GM06990 (cell line): ENCODE results near the gene SEC14L1.

ENCODE experiments used
- DNase-seq: peaks from one replicate; pipeline ENCODE4 v3.0.0-alpha.2; 2011; ENCODE audit not compliant: insufficient read length; ENCODE audit errors: extremely low read depth
- H3K27me3 ChIP-seq: replicated peaks from 2 replicates; pipeline ENCODE4 v1.6.0; 2011; ENCODE audit warnings: low read length; ENCODE audit not compliant: control insufficient read depth, insufficient read depth
- H3K36me3 ChIP-seq: 2 replicates; pipeline ENCODE4 v1.5.1; 2011; ENCODE audit warnings: low read length; ENCODE audit not compliant: control insufficient read depth, insufficient read depth
- H3K4me3 ChIP-seq: replicated peaks from 2 replicates; pipeline ENCODE4 v1.5.1; 2011; ENCODE audit warnings: low read depth, mild to moderate bottlenecking, control low read depth, low read length
- TF ChIP-seq, protein P1 (sequence below): IDR thresholded peaks from 2 replicates; pipeline ENCODE4 v1.5.1; 2011; ENCODE audit warnings: low read length, control low read depth, mild to moderate bottlenecking, inconsistent platforms; ENCODE audit not compliant: insufficient read depth, poor library complexity, severe bottlenecking

Gene SEC14L1

DNA sequence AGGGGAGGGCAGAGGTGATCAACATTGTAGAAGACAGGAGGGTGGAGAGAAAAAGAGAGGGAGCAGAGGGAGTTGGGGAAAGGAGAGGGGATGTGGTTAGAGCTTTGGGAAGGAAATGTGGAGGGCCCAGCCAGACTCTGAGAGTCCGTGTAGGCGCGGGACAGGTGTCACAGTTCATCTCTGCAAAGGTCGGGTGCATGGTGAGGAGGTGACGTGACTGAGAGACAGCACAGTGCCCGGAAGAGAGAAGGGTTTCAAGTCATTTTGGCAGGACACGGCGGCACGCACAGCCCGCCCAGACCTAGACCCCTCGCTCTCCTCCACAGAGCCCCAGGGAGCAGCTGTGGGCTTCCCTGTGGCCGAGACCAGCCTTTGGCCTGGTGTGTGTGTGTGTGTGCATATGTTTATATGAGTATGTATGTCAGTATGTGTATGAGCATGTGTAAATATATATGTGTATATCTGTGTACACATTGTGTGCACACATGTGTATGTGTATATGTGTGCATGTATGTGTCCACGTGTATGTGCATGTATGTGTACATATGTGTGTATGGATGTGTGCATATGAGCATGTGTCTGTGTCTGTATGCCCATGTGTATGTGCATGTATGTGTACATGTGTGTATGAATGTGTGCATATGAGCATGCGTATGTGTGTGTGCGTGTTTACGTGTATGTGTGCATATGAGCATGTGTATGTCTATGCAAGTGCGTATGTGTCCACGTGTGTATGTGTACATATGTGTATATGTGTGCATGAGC, 104.6 kb downstream of the SEC14L1 start:
- peak; percentile 74 for DNase-seq
- no peak overlapping the region for H3K4me3 ChIP-seq
- TF ChIP-seq, protein P1, sequence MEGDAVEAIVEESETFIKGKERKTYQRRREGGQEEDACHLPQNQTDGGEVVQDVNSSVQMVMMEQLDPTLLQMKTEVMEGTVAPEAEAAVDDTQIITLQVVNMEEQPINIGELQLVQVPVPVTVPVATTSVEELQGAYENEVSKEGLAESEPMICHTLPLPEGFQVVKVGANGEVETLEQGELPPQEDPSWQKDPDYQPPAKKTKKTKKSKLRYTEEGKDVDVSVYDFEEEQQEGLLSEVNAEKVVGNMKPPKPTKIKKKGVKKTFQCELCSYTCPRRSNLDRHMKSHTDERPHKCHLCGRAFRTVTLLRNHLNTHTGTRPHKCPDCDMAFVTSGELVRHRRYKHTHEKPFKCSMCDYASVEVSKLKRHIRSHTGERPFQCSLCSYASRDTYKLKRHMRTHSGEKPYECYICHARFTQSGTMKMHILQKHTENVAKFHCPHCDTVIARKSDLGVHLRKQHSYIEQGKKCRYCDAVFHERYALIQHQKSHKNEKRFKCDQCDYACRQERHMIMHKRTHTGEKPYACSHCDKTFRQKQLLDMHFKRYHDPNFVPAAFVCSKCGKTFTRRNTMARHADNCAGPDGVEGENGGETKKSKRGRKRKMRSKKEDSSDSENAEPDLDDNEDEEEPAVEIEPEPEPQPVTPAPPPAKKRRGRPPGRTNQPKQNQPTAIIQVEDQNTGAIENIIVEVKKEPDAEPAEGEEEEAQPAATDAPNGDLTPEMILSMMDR, result no peak
- H3K27me3 ChIP-seq, result no peaks in the 10 kb centered on the region
- H3K36me3 ChIP-seq, result no peaks in the 10 kb centered on the region

DNA sequence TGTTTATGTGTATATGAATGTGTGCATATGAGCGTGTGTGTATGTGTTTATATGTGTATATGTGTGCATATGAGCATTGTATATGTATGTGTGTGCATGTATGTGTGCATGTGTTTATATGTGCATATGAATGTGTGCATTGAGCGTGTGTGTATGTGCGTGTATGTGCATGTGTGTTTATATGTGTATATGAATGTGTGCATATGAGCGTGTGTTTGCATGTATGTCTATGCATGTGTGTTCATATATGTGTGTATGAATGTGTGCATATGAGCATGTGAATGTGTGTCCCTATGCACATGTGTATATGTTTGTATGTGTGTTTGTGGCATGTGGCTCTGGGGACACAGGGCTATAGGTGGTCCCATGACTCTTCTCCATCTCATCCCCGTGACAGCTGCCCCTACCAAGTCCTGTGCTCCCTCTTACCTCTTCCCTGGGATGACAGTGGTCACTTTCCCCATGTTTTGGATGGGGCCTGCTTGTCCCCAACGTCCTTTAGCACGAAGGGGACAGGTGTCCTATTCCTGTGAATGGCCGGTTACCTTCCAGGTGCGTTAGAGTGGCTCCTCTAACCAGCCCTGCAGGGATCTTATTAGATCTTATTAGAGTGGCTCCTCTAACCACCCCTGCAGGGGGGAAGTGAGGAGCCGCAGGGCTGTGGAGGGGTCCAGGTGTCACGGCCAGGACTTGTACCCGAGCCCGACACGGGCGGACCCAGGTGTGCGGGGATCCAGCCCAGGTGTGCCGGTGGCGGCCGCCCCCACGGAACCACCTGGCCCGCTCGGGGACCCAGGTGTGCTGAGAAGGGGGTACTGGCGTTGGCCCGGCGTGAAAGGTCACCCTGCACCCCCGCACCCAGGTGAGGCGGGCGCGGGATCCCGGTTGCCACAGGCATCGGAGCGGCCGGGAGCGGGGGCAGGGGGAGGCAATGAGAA, 105.6 kb downstream of the SEC14L1 start:
- TF ChIP-seq, protein P1, result no peak
- no peak for DNase-seq
- H3K36me3 ChIP-seq, result no peaks in the 10 kb centered on the region
- H3K4me3 ChIP-seq, result peak overlapping the region; percentile 62
- H3K27me3 ChIP-seq, result no peaks in the 10 kb centered on the region

DNA sequence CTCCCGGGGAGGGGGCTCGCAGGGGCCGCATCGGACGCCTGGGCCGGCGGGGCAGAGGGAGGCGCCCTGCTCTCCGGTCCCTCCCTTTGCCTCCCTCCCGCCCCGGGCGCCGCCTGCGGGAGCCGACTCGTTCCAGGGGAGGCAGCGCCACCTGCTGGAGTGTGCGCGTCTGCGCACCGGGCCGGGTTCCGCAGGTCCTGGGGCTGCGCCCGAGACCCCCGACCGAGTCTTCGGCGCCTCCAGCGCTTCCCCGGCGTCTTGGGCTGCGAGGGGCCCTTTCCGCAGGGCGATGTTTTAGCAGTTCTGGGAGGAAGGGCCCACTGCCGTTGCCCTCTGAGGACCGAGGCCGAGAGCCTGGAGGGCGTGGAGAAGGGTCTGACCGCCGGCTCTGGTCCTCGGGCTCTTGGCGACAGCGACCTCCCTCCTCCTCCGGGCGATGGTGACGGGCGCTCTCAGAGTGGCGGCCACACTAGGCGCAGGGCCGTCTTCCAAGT, 106.3 kb downstream of the SEC14L1 start:
- Histone ChIP-seq H3K4me3 (peak overlapping the region; percentile 62), H3K36me3 (no peaks in the 10 kb centered on the region), H3K27me3 (no peaks in the 10 kb centered on the region)
- TF ChIP-seq, protein P1, result peak; percentile 83
- peak; percentile 81 for DNase-seq

DNA sequence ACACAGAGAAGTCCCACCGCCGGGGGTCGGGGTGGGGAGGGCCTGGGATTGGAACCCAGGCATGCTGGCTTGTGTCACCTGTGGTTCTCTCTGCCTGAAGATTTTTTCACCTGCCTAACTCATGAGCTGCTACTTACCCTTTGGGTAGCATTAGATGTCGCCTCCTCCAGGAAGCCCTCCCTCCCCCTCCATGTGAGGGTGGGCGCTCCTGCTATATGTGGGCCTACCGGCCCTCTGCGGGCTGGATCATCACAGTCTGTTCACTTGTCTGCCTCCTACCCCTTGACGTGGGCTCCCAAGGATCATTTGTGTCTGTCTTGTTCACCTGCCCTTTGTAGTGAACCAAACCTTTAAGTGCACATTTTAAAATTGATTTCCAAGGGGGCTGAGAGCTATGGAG, 106.8 kb downstream of the SEC14L1 start:
- H3K36me3 ChIP-seq, result no peaks in the 10 kb centered on the region
- TF ChIP-seq, protein P1, result no peak
- no peak overlapping the region for H3K4me3 ChIP-seq
- no peak for DNase-seq
- H3K27me3 ChIP-seq, result no peaks in the 10 kb centered on the region

DNA sequence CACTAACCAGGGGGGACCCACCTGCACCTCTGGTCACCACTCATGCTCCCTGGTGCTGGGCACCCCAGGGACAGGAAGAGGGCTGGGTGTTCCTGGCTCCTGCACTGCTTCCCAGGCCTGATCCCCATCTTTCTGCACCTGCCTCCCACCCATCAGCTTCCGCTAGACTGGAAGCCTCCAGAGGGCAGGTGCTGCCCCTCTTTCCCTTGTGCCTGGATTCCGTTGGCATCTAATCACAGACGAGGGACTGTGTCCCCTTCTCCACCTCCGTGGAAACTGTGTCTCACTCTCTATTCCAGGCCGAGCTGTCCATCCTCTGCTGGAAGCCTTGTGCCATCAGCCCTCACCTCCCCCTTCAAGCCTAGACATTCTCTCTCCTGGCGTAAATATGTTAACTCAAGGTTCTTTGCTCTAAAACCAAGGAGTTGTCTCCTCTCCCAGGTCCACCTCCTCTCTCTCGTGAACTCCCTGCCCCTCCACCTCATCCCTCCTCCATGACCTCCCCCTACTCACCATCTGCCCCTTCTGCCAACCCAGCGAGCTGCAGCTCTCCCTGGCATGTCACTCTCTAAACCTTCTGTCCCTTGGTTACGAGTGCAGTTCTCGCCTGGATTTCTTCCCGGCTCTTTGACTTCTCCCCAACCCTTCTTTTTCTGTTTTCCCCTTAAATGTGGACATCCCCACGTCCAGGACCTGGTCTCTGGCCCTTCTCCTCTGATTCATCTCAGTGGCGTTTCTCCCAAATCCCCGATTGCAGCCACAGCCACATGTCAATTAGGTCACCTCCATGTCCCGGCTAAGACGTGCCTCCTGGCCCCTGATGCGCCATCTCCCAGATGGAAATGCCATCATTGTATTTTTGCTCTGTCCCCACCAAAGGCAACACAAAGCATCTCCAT, 107.7 kb downstream of the SEC14L1 start:
- Histone ChIP-seq H3K4me3 (no peak overlapping the region), H3K27me3 (no peaks in the 10 kb centered on the region), H3K36me3 (no peaks in the 10 kb centered on the region)
- DNase-seq, result no peak
- TF ChIP-seq, protein P1, result no peak
